NCI-H2107 (cell line): ENCODE measurements around the gene ENOX1.
A peak's percentile ranks its signal among the peaks of the same experiment; 100 is the strongest.
"Not testable (repeated sequence)": the region's sequence is repeated elsewhere in the genome, so short reads cannot be mapped to it uniquely, and the experiment has no call there.

Experiments used
- DNase-seq: peaks from one replicate; lab custom pipeline; 2025; lab: John Stamatoyannopoulos, UW

The ENOX1 gene

GRCh38 chr13:43786766-43787517 is at the start of gene ENOX1:
Gene ENOX1 (minus strand): TSS chr13:43786972.
- peak; percentile 36 for DNase-seq

- DNase-seq: no peak
Measured at GRCh38 chr13:43835701-43836100, 48.9 kb upstream of the ENOX1 start.

GRCh38 chr13:43831088-43831487 is 44.3 kb upstream of the ENOX1 start:
- no peak for DNase-seq

GRCh38 chr13:43830497-43830881 is 43.7 kb upstream of the ENOX1 start:
- DNase-seq: no peak

GRCh38 chr13:43824656-43825055 is 37.9 kb upstream of the ENOX1 start:
- not testable (repeated sequence) for DNase-seq

GRCh38 chr13:43822969-43823368 is 36.2 kb upstream of the ENOX1 start:
- no peak for DNase-seq

- no peak for DNase-seq
Measured at GRCh38 chr13:43816401-43816889, 29.7 kb upstream of the ENOX1 start.

GRCh38 chr13:43815204-43815603 is 28.4 kb upstream of the ENOX1 start:
- no peak for DNase-seq

GRCh38 chr13:43808676-43809075 is 21.9 kb upstream of the ENOX1 start:
- DNase-seq: no peak

GRCh38 chr13:43805681-43806128 is 18.9 kb upstream of the ENOX1 start:
- no peak for DNase-seq

- no peak for DNase-seq
Measured at GRCh38 chr13:43805071-43805468, 18.3 kb upstream of the ENOX1 start.

- peak; percentile 32 for DNase-seq
Measured at GRCh38 chr13:43804461-43805070, 17.8 kb upstream of the ENOX1 start.

GRCh38 chr13:43802511-43802910 is 15.7 kb upstream of the ENOX1 start:
- DNase-seq: no peak

- no peak for DNase-seq
Measured at GRCh38 chr13:43800828-43801227, 14.1 kb upstream of the ENOX1 start.

GRCh38 chr13:43799191-43799590 is 12.4 kb upstream of the ENOX1 start:
- no peak for DNase-seq

GRCh38 chr13:43797869-43798268 is 11.1 kb upstream of the ENOX1 start:
- DNase-seq: no peak

- DNase-seq: no peak
Measured at GRCh38 chr13:43797159-43797558, 10.4 kb upstream of the ENOX1 start.

GRCh38 chr13:43794416-43794815 is 7.6 kb upstream of the ENOX1 start:
- no peak for DNase-seq

GRCh38 chr13:43792076-43792881 is 5.5 kb upstream of the ENOX1 start:
- no peak for DNase-seq

- DNase-seq: no peak
Measured at GRCh38 chr13:43787997-43788396, 1.2 kb upstream of the ENOX1 start.

GRCh38 chr13:43787518-43787891 is 733 bp upstream of the ENOX1 start:
- no peak for DNase-seq

GRCh38 chr13:43786472-43786765 is 353 bp downstream of the ENOX1 start:
- no peak for DNase-seq
